ENCODE measurements around the gene YPEL2.

Gene YPEL2

DNA sequence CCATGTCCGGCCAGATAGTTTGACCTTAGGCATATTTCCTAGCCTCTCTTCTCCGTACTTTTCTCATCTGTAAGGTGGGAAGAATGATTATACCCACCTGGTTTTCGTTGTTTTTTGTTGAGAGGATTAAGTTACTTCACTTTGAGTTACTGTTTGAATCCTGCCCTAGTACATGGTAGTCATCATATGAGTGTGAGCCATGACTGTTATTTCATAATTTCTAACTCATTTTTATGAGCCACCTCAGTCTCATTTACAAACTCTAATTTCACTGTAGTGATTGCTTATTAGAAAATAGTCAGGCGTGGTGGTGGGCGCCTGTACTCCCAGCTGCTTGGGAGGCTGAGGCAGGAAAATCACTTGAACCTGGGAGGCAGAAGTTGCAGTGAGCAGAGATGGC, 45.1 kb downstream of the YPEL2 start:
- Histone ChIP-seq H3K4me3 (ENCODE audit: insufficient read depth, low read length, poor library complexity, severe bottlenecking) (no peak overlapping the region), H2AFZ (ENCODE audit: low read depth, low read length, severe bottlenecking) (no peak overlapping the region), H4K20me1 (ENCODE audit: low read depth, low read length) (no peaks in the 10 kb centered on the region), H3K27ac (ENCODE audit: low read depth, low read length) (no peak overlapping the region), H3K79me2 (ENCODE audit: insufficient read depth, low read length) (no peaks in the 10 kb centered on the region), H3K27me3 (ENCODE audit: low read length) (no peaks in the 10 kb centered on the region), H3K36me3 (ENCODE audit: low read length) (no peaks in the 10 kb centered on the region), H3F3A (ENCODE audit: insufficient read depth) (no peaks in the 10 kb centered on the region), H3K9ac (ENCODE audit: low read length) (no peak overlapping the region), H3K9me2 (replicated peaks; ENCODE audit: insufficient read depth, low read length) (no peaks in the 10 kb centered on the region), H3K9me3 (ENCODE audit: insufficient read depth, low read length) (no peaks in the 10 kb centered on the region), H3K4me2 (ENCODE audit: low read depth, low read length, poor library complexity, severe bottlenecking) (no peak overlapping the region)
- TF ChIP-seq, protein P1, sequence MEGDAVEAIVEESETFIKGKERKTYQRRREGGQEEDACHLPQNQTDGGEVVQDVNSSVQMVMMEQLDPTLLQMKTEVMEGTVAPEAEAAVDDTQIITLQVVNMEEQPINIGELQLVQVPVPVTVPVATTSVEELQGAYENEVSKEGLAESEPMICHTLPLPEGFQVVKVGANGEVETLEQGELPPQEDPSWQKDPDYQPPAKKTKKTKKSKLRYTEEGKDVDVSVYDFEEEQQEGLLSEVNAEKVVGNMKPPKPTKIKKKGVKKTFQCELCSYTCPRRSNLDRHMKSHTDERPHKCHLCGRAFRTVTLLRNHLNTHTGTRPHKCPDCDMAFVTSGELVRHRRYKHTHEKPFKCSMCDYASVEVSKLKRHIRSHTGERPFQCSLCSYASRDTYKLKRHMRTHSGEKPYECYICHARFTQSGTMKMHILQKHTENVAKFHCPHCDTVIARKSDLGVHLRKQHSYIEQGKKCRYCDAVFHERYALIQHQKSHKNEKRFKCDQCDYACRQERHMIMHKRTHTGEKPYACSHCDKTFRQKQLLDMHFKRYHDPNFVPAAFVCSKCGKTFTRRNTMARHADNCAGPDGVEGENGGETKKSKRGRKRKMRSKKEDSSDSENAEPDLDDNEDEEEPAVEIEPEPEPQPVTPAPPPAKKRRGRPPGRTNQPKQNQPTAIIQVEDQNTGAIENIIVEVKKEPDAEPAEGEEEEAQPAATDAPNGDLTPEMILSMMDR (IDR thresholded peaks at IDR 0.05; ENCODE audit: insufficient read depth, low read length, poor library complexity, severe bottlenecking) = no peak

DNA sequence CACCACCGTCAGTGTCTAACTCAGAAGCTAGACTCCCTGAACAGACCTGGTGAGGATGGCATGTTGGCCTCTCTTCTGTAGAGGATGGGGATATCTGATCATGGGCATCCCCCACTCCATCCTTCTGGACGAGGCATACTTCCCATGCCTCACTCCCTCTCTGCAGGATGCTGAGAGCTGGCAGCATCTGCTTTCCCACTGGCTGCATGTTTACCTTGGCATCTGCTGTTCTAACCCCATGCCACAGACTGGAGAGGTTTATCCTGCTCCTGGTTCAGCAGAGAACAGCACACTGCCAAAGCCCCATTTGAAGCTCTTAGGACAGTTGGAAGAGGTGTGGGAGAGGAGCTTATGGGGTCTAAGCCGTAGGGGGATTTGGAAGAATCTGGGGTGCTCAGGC, 46.0 kb downstream of the YPEL2 start:
- TF ChIP-seq, protein P1 (IDR thresholded peaks at IDR 0.05; ENCODE audit: insufficient read depth, low read length, poor library complexity, severe bottlenecking) = no peak
- no peak for TF ChIP-seq EZH2phosphoT487 (conservative IDR thresholded peaks at IDR 0.05; ENCODE audit: low read length)
- Histone ChIP-seq H3K79me2 (ENCODE audit: insufficient read depth, low read length) (no peaks in the 10 kb centered on the region), H3K9me3 (ENCODE audit: insufficient read depth, low read length) (no peaks in the 10 kb centered on the region), H3K9ac (ENCODE audit: low read length) (no peak overlapping the region), H3K4me2 (ENCODE audit: low read depth, low read length, poor library complexity, severe bottlenecking) (no peak overlapping the region), H3K27me3 (ENCODE audit: low read length) (no peaks in the 10 kb centered on the region), H3K4me3 (ENCODE audit: insufficient read depth, low read length, poor library complexity, severe bottlenecking) (no peak overlapping the region), H3F3A (ENCODE audit: insufficient read depth) (no peaks in the 10 kb centered on the region), H3K9me2 (replicated peaks; ENCODE audit: insufficient read depth, low read length) (no peaks in the 10 kb centered on the region), H3K36me3 (ENCODE audit: low read length) (no peaks in the 10 kb centered on the region), H2AFZ (ENCODE audit: low read depth, low read length, severe bottlenecking) (no peak overlapping the region), H3K27ac (ENCODE audit: low read depth, low read length) (no peak overlapping the region), H4K20me1 (ENCODE audit: low read depth, low read length) (no peaks in the 10 kb centered on the region)

DNA sequence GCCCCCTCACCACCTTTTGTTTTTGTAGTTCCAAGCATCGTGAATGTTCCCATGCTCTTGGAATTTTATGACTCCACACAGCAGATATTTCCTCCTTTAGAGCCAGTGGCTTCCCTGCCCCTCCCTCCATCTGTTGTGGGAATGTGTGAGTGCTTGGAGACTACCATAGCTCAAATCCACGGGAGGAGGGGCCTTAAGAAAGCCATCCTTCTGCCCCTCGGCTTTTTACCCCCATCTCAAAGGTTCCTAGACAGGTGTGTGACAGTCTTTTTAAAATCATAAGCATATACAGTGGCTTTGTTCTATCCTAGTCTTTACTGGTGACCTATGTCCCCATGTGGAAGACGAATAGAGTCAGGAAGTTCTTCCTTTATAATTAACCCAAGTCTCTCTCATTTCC, 47.2 kb downstream of the YPEL2 start:
- Histone ChIP-seq H3K9me3 (ENCODE audit: insufficient read depth, low read length) (no peaks in the 10 kb centered on the region), H3F3A (ENCODE audit: insufficient read depth) (no peaks in the 10 kb centered on the region), H3K36me3 (ENCODE audit: low read length) (no peaks in the 10 kb centered on the region), H4K20me1 (ENCODE audit: low read depth, low read length) (no peaks in the 10 kb centered on the region), H3K4me2 (ENCODE audit: low read depth, low read length, poor library complexity, severe bottlenecking) (no peak overlapping the region), H3K79me2 (ENCODE audit: insufficient read depth, low read length) (no peaks in the 10 kb centered on the region), H3K27me3 (ENCODE audit: low read length) (no peaks in the 10 kb centered on the region), H3K9me2 (replicated peaks; ENCODE audit: insufficient read depth, low read length) (no peaks in the 10 kb centered on the region), H3K9ac (ENCODE audit: low read length) (no peak overlapping the region), H3K27ac (ENCODE audit: low read depth, low read length) (no peak overlapping the region), H2AFZ (ENCODE audit: low read depth, low read length, severe bottlenecking) (no peak overlapping the region), H3K4me3 (ENCODE audit: insufficient read depth, low read length, poor library complexity, severe bottlenecking) (no peak overlapping the region)
- no peak for TF ChIP-seq EZH2phosphoT487 (conservative IDR thresholded peaks at IDR 0.05; ENCODE audit: low read length)
- TF ChIP-seq, protein P1 (IDR thresholded peaks at IDR 0.05; ENCODE audit: insufficient read depth, low read length, poor library complexity, severe bottlenecking) = no peak

DNA sequence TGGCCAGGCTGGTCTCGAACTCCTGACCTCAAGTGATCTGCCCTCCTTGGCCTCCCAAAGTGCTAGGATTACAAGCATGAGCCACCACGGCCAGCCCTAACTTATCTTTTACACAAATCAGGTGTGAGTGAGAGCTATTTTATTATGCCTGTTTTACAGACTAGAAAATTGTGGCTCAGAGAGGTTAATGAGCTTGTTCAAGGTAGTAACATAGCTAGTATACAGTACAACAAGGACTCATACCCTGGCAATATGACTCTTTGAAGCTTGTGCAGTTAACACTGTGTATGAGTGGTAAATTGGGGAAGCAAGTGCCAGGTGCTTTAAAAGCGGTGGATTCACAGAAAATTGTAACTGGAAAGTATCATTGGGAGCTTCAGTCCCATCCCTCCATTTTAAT, 49.0 kb downstream of the YPEL2 start:
- Histone ChIP-seq H3K27ac (ENCODE audit: low read depth, low read length) (no peak overlapping the region), H4K20me1 (ENCODE audit: low read depth, low read length) (no peaks in the 10 kb centered on the region), H3K27me3 (ENCODE audit: low read length) (no peaks in the 10 kb centered on the region), H3F3A (ENCODE audit: insufficient read depth) (no peaks in the 10 kb centered on the region), H3K36me3 (ENCODE audit: low read length) (no peaks in the 10 kb centered on the region), H3K9me3 (ENCODE audit: insufficient read depth, low read length) (no peaks in the 10 kb centered on the region), H2AFZ (ENCODE audit: low read depth, low read length, severe bottlenecking) (no peak overlapping the region), H3K9ac (ENCODE audit: low read length) (no peak overlapping the region), H3K4me2 (ENCODE audit: low read depth, low read length, poor library complexity, severe bottlenecking) (no peak overlapping the region), H3K4me3 (ENCODE audit: insufficient read depth, low read length, poor library complexity, severe bottlenecking) (no peak overlapping the region), H3K9me2 (replicated peaks; ENCODE audit: insufficient read depth, low read length) (no peaks in the 10 kb centered on the region), H3K79me2 (ENCODE audit: insufficient read depth, low read length) (no peaks in the 10 kb centered on the region)
- TF ChIP-seq, protein P1 (IDR thresholded peaks at IDR 0.05; ENCODE audit: insufficient read depth, low read length, poor library complexity, severe bottlenecking) = no peak
- TF ChIP-seq EZH2phosphoT487 (conservative IDR thresholded peaks at IDR 0.05; ENCODE audit: low read length) = no peak

Measured in SU-DHL-6 (cell line).